ENCODE measurements around the gene TWSG1. TPM values are rescaled to one million over a fixed set of nuclear protein-coding genes. Genes with fewer than 3 reads are reported as not detected.

TWSG1 gene
- total RNA-seq, 4 donors from 2014 or later: 10.7 to 45.2 (median 22.6) TPM

DNA sequence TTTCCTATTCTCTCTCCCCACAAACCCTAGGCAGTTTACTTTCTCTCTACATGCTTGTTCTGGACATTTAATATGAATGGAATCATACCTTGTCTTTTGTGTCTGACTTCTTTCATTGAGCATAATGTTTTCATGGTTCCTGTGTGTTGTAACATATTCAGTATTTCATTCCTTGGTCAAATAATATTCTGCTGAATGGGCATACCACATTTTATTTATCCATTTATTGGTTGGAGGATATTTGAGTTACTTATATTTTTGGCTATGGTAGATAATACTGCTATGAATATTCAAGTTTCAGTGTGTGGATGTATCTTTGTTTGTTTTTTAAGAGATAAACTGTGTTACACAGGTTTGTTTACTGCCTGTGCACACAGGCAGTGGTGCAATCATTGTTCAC is 9.0 kb downstream of the TWSG1 start:
- no peaks in the 10 kb centered on the region for H3K9me3 ChIP-seq
- intact Hi-C loops (cut with DNase I): no loop called here
- peaks cover 0 to 53% (median 0%) of the 10 kb centered on the region in 3 donors for H3K36me3 ChIP-seq
- no peak overlapping the region for H3K4me3 ChIP-seq
- H3K27ac ChIP-seq: no peak overlapping the region
- no peaks in the 10 kb centered on the region for H3K27me3 ChIP-seq
- H3K4me1 ChIP-seq: peaks cover 0 to 8% (median 0%) of the 10 kb centered on the region in 3 donors
- TF ChIP-seq, protein P1, sequence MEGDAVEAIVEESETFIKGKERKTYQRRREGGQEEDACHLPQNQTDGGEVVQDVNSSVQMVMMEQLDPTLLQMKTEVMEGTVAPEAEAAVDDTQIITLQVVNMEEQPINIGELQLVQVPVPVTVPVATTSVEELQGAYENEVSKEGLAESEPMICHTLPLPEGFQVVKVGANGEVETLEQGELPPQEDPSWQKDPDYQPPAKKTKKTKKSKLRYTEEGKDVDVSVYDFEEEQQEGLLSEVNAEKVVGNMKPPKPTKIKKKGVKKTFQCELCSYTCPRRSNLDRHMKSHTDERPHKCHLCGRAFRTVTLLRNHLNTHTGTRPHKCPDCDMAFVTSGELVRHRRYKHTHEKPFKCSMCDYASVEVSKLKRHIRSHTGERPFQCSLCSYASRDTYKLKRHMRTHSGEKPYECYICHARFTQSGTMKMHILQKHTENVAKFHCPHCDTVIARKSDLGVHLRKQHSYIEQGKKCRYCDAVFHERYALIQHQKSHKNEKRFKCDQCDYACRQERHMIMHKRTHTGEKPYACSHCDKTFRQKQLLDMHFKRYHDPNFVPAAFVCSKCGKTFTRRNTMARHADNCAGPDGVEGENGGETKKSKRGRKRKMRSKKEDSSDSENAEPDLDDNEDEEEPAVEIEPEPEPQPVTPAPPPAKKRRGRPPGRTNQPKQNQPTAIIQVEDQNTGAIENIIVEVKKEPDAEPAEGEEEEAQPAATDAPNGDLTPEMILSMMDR (IDR thresholded peaks at IDR 0.05): no peak
- TF ChIP-seq POLR2A (IDR thresholded peaks at IDR 0.05): no peak
- DNase-seq: no peak

DNA sequence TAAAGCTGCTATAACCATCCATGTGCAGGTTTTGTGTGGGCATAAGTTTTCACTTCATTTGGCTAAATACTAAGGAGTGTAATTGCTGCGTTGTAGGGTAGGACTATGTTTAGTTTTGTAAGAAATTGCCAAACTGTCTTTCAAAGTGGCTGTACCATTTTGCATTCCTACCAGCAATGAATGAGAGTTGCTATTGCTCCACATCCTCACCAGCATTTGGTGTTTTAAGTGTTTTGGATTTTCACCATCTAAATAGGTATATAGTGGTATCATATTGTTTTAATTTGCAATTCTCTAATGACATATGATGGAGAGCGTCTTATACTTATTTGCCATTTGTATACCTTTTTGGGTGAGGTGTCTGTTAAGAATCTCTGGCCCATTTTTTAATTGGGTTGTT is 12.2 kb downstream of the TWSG1 start:
- WGBS, 2 donors: 93 to 100% methylated on average over 2 of the region's 2 CpGs
- DNase-seq: no peak

DNA sequence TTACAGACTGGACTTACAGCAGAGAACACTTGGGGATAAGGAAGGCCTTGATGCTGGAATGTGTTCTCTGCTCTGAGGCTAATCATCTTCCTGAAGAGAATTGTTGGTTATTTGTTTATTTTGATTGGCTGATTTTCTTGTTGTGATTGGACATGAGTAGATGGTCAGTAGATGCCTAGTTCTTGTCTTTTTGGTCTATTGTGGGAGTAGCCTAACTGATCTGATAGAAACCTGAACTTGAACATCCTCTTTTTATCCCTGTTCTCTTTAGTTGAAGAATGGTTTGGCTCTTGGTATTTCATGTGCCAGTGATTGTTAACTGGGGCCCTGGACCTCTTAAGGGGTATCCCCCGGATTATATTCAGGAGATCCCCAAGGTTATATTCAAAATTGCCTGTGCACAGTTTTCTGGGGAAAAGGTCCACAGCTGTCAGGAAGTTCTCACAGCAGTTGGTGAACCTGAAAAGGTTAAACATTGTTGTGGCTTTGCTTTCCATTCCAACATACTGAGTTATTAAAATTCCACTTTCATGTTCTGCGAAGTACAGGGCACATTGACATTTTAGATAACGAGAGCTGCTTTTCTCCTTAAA is 13.6 kb downstream of the TWSG1 start:
- WGBS, 2 donors: 46 to 63% methylated on average over 3 of the region's 3 CpGs
- H3K27me3 ChIP-seq: no peaks in the 10 kb centered on the region
- no peak for DNase-seq
- H3K4me3 ChIP-seq: no peak overlapping the region
- no peaks in the 10 kb centered on the region for H3K9me3 ChIP-seq
- H3K27ac ChIP-seq: no peak overlapping the region
- TF ChIP-seq, protein P1 (IDR thresholded peaks at IDR 0.05): no peak
- no peak for TF ChIP-seq POLR2A (IDR thresholded peaks at IDR 0.05)
- intact Hi-C loops (cut with DNase I): no loop called here
- H3K4me1 ChIP-seq: peaks cover 0 to 10% (median 0%) of the 10 kb centered on the region in 3 donors
- H3K36me3 ChIP-seq: peaks cover 0 to 22% (median 0%) of the 10 kb centered on the region in 3 donors

More for the DNA sequence above, 12.2 kb downstream of the TWSG1 start:
- intact Hi-C loops (cut with DNase I): no loop called here
- Histone ChIP-seq H3K4me1 (peaks cover 0 to 10% (median 0%) of the 10 kb centered on the region in 3 donors), H3K36me3 (peaks cover 0 to 27% (median 0%) of the 10 kb centered on the region in 3 donors), H3K27ac (no peak overlapping the region), H3K27me3 (no peaks in the 10 kb centered on the region), H3K4me3 (no peak overlapping the region), H3K9me3 (no peaks in the 10 kb centered on the region)
- TF ChIP-seq, protein P1 (IDR thresholded peaks at IDR 0.05): no peak
- TF ChIP-seq POLR2A (IDR thresholded peaks at IDR 0.05): no peak

DNA sequence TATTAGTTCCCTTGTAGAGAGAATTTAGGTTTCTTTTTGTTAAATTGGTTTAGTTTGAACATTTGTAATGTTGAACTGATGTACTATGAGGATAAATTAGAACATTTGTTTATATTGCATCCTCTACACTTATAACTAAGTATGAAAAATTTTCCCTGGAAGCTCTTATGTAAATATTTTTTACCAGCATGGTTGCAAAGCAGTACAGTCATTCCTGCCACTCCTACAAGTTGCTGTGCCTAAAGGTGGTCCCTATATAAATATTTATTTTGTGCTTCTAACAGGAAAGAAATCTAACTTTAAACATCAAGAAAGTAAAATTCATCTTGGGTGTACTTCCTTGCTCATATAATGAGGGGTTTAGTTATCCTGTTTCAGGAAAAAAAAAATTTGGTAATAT is 14.2 kb downstream of the TWSG1 start:
- Histone ChIP-seq H3K27me3 (no peaks in the 10 kb centered on the region), H3K27ac (no peak overlapping the region), H3K4me3 (no peak overlapping the region), H3K9me3 (no peaks in the 10 kb centered on the region), H3K4me1 (peaks cover 0 to 10% (median 0%) of the 10 kb centered on the region in 3 donors), H3K36me3 (peaks cover 0 to 17% (median 0%) of the 10 kb centered on the region in 3 donors)
- intact Hi-C loops (cut with DNase I): no loop called here
- TF ChIP-seq, protein P1 (IDR thresholded peaks at IDR 0.05): no peak
- DNase-seq: no peak

DNA sequence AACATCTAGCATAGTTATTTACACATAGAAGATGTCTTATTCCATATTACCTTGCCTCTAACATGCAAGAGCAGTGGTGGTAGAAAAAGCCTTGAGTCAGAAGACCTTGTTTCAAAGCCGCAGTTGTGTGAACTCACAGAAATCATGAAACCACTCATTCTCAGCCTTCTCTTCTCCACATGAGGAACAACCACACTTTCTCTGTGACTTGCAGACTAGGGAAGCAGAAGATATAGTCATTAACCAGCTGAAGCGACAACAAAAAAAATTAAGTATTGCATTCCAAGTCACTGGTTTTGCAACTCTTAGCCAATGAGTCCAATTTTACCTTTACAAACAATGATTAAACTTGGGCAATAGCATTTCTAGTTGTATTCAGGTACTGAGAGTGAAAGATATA is 19.0 kb downstream of the TWSG1 start:
- Histone ChIP-seq H3K4me3 (no peak overlapping the region), H3K27ac (no peak overlapping the region), H3K9me3 (no peaks in the 10 kb centered on the region), H3K27me3 (no peaks in the 10 kb centered on the region), H3K36me3 (no peaks in the 10 kb centered on the region), H3K4me1 (peaks cover 0 to 5% (median 0%) of the 10 kb centered on the region in 3 donors)
- 79 to 91% methylated on average over 2 of the region's 2 CpGs for WGBS, 2 donors
- DNase-seq: no peak
- intact Hi-C loops (cut with DNase I): no loop called here
- TF ChIP-seq, protein P1 (IDR thresholded peaks at IDR 0.05): no peak
- TF ChIP-seq POLR2A (IDR thresholded peaks at IDR 0.05): no peak

Measured in esophagus squamous epithelium (tissue), 5 donors.